Measurements from ENCODE around the gene GNB1L. TPM values are rescaled to one million over a fixed set of nuclear protein-coding genes. Genes with fewer than 3 reads are reported as not detected.

GNB1L gene
- total RNA-seq, 1 experiment from 2014 or later = 12.2 TPM

DNA sequence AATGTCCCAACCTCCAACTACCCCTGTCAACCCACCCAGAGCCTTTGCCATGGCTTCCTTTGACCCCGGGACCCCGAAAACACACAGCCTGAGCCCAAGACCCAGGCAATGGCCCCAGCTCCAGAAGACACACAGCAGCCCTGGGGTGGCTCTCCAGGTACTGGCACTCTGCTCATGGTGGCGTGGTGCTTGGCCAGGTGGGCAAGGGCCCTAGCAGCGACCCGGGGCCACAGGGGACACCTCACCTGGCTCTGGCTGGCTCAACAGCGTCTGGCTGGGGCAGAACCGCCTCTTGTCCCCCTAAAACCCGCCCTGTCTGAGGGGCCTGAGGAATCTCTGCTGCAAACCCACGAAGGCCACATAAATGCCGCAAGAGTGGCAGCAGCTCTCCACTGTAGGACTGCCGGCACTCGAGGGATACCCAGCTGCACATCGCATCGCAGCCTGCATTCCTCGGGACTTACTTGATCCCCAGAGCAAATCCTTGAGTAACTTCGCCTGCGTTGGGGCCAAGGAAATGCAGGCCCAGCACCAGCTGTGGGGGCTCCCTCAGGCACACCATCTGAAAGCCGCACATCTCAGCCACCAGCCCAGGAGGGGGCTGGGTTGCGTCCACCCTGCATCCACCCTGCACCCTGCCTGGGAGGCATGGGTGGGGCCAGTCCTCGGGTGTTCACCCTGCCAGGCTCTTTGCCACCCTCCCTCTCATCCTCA is 23.1 kb upstream of the GNB1L start:
- no peaks in the 10 kb centered on the region for H3K9me3 ChIP-seq (ENCODE audit: control insufficient read depth, insufficient read depth, low read depth, low read length)
- peak overlapping the region; percentile 79 for H3K27ac ChIP-seq (ENCODE audit: low read length)
- no TSS peak for BruUV-seq (replicated peaks)
- CTCF ChIA-PET = no interaction called here
- no peaks in the 10 kb centered on the region for H3K27me3 ChIP-seq (ENCODE audit: control insufficient read depth, insufficient read depth, low read length)
- DNase-seq (ENCODE audit: low read depth, low spot score) (no peak), ATAC-seq (no peak)
- POLR2A ChIA-PET = no interaction called here
- intact Hi-C loops (cut with micrococcal nuclease; ENCODE audit: unreplicated experiment) = no loop called here
- H3K4me3 ChIP-seq (ENCODE audit: low read depth in 2 of 2, low read length in 2 of 2) = no peak overlapping the region
- H3K4me1 ChIP-seq (ENCODE audit: control insufficient read depth, insufficient read depth, low read length) = peaks cover 93% of the 10 kb centered on the region
- in situ Hi-C loops (cut with HindIII; ENCODE audit: low pct_unique_long_range_greater_than_20kb, low sequenced_read_pairs) = no loop called here
- no peaks in the 10 kb centered on the region for H3K36me3 ChIP-seq (ENCODE audit: control insufficient read depth, insufficient read depth, low read length)
- no peak for TF ChIP-seq SIN3A (IDR thresholded peaks at IDR 0.05; ENCODE audit: borderline replicate concordance, insufficient read depth, low read depth, low read length)
- TF ChIP-seq TCF7L2 (IDR thresholded peaks at IDR 0.05; ENCODE audit: low read depth, low read length) = no peak
- TF ChIP-seq, protein P1, sequence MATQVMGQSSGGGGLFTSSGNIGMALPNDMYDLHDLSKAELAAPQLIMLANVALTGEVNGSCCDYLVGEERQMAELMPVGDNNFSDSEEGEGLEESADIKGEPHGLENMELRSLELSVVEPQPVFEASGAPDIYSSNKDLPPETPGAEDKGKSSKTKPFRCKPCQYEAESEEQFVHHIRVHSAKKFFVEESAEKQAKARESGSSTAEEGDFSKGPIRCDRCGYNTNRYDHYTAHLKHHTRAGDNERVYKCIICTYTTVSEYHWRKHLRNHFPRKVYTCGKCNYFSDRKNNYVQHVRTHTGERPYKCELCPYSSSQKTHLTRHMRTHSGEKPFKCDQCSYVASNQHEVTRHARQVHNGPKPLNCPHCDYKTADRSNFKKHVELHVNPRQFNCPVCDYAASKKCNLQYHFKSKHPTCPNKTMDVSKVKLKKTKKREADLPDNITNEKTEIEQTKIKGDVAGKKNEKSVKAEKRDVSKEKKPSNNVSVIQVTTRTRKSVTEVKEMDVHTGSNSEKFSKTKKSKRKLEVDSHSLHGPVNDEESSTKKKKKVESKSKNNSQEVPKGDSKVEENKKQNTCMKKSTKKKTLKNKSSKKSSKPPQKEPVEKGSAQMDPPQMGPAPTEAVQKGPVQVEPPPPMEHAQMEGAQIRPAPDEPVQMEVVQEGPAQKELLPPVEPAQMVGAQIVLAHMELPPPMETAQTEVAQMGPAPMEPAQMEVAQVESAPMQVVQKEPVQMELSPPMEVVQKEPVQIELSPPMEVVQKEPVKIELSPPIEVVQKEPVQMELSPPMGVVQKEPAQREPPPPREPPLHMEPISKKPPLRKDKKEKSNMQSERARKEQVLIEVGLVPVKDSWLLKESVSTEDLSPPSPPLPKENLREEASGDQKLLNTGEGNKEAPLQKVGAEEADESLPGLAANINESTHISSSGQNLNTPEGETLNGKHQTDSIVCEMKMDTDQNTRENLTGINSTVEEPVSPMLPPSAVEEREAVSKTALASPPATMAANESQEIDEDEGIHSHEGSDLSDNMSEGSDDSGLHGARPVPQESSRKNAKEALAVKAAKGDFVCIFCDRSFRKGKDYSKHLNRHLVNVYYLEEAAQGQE (IDR thresholded peaks at IDR 0.05; ENCODE audit: insufficient read depth in 1 of 2, low read depth in 2 of 2, low read length in 1 of 2) = no peak
- TF ChIP-seq, protein P2, sequence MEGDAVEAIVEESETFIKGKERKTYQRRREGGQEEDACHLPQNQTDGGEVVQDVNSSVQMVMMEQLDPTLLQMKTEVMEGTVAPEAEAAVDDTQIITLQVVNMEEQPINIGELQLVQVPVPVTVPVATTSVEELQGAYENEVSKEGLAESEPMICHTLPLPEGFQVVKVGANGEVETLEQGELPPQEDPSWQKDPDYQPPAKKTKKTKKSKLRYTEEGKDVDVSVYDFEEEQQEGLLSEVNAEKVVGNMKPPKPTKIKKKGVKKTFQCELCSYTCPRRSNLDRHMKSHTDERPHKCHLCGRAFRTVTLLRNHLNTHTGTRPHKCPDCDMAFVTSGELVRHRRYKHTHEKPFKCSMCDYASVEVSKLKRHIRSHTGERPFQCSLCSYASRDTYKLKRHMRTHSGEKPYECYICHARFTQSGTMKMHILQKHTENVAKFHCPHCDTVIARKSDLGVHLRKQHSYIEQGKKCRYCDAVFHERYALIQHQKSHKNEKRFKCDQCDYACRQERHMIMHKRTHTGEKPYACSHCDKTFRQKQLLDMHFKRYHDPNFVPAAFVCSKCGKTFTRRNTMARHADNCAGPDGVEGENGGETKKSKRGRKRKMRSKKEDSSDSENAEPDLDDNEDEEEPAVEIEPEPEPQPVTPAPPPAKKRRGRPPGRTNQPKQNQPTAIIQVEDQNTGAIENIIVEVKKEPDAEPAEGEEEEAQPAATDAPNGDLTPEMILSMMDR (IDR thresholded peaks at IDR 0.05) = no peak
- TF ChIP-seq POLR2AphosphoS5 (IDR thresholded peaks at IDR 0.05; ENCODE audit: low read depth, low read length) = no peak

DNA sequence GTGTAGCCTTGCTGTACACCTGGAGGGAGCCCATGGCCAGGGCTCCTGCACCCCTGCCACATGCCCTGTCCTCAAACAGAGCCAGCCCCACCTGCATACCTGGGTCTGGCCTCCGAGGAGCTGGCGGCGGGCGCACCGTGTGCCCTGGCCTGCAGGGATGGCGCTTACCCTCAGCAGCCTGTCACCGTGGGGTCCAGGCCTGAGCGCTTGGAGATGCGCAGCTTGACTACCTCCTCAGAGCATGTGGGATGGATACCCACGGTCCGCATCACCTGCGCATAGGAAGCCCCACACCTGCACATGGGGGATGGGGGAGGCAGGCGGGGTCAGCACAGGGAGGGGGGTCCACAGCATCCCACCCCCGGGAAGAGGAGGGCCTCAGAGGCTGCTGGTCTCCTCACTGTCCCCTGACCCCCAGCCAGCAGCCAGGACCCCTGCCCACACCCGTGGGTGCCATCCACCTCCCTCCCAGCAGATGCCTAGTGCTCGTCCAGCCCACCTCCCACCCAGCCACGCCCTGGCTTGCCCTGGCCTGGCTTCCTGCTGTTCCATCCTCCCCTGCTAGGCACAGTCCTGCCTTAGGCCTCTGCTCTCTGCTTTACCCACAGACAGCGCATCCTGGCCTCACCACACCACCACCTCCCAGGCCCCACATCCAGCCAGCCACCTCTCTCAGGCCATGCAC is 22.4 kb upstream of the GNB1L start:
- POLR2A ChIA-PET = no interaction called here
- CTCF ChIA-PET = interaction anchor here (1.3 kb wide), 1 partner anchor 10 kb away, joined by 3 read pairs; no protein-coding TSS in a partner anchor
- ATAC-seq (no peak), DNase-seq (ENCODE audit: low read depth, low spot score) (no peak)
- H3K4me3 ChIP-seq (ENCODE audit: low read depth in 2 of 2, low read length in 2 of 2) = no peak overlapping the region
- peak overlapping the region; percentile 79 for H3K27ac ChIP-seq (ENCODE audit: low read length)
- BruUV-seq (replicated peaks) = no TSS peak
- no peaks in the 10 kb centered on the region for H3K27me3 ChIP-seq (ENCODE audit: control insufficient read depth, insufficient read depth, low read length)
- TF ChIP-seq SIN3A (IDR thresholded peaks at IDR 0.05; ENCODE audit: borderline replicate concordance, insufficient read depth, low read depth, low read length) (no peak), TCF7L2 (IDR thresholded peaks at IDR 0.05; ENCODE audit: low read depth, low read length) (no peak), POLR2AphosphoS5 (IDR thresholded peaks at IDR 0.05; ENCODE audit: low read depth, low read length) (no peak)
- TF ChIP-seq, protein P2 (IDR thresholded peaks at IDR 0.05) = no peak
- TF ChIP-seq, protein P1 (IDR thresholded peaks at IDR 0.05; ENCODE audit: insufficient read depth in 1 of 2, low read depth in 2 of 2, low read length in 1 of 2) = no peak
- intact Hi-C loops (cut with micrococcal nuclease; ENCODE audit: unreplicated experiment) (no loop called here), in situ Hi-C loops (cut with HindIII; ENCODE audit: low pct_unique_long_range_greater_than_20kb, low sequenced_read_pairs) (no loop called here)
- peaks cover 88% of the 10 kb centered on the region for H3K4me1 ChIP-seq (ENCODE audit: control insufficient read depth, insufficient read depth, low read length)
- H3K36me3 ChIP-seq (ENCODE audit: control insufficient read depth, insufficient read depth, low read length) = no peaks in the 10 kb centered on the region
- no peaks in the 10 kb centered on the region for H3K9me3 ChIP-seq (ENCODE audit: control insufficient read depth, insufficient read depth, low read depth, low read length)

All from Panc1 (cell line).